SK-N-SH treated with all-trans-retinoic acid at 6 μM for 48 hours (cell line): ENCODE data around the gene TOB2.

Experiments
- ATAC-seq: fragments of 200-7000 bp; cut with Tn5 transposase; 3 replicates; pipeline ENCODE4 v1.9.1; 2020; ENCODE audit warnings: mild to moderate bottlenecking, moderate library complexity
- ARNTL ChIP-seq: fragments of 450-650 bp; formaldehyde crosslinking; IDR thresholded peaks from 2 replicates; pipeline ENCODE4 v1.5.0; 2020; ENCODE audit warnings: low read depth, mild to moderate bottlenecking, moderate library complexity, borderline replicate concordance
- BACH2 ChIP-seq: fragments of 250-450 bp; sonication (Bioruptor Pico); IDR thresholded peaks from 2 replicates; pipeline ENCODE4 v1.9.0; 2021; ENCODE audit warnings: mild to moderate bottlenecking, borderline replicate concordance
- CREB5 ChIP-seq: fragments of 250-450 bp; sonication (Bioruptor Pico); IDR thresholded peaks from 2 replicates; pipeline ENCODE4 v1.5.1; 2020; ENCODE audit warnings: low read depth, mild to moderate bottlenecking, moderate library complexity
- CSDC2 ChIP-seq: fragments of 250-450 bp; sonication (Bioruptor Pico); IDR thresholded peaks from 2 replicates; pipeline ENCODE4 v1.5.0; 2020; ENCODE audit warnings: mild to moderate bottlenecking, moderate library complexity
- CSRNP3 ChIP-seq: fragments of 250-450 bp; sonication (Bioruptor Pico); IDR thresholded peaks from 2 replicates; pipeline ENCODE4 v1.5.1; 2021; ENCODE audit warnings: mild to moderate bottlenecking, moderate library complexity
- ESRRG ChIP-seq: fragments of 250-450 bp; sonication (Bioruptor Pico); IDR thresholded peaks from 2 replicates; pipeline ENCODE4 v1.6.1; 2021; ENCODE audit warnings: mild to moderate bottlenecking
- GLIS3 ChIP-seq: fragments of 250-450 bp; sonication (Bioruptor Pico); IDR thresholded peaks from 2 replicates; pipeline ENCODE4 v1.5.0; 2020; ENCODE audit warnings: mild to moderate bottlenecking, moderate library complexity
- ISL1 ChIP-seq: fragments of 250-450 bp; sonication (Bioruptor Pico); IDR thresholded peaks from 2 replicates; pipeline ENCODE4 v2.1.2; 2022; ENCODE audit warnings: mild to moderate bottlenecking, moderate library complexity
- OSR1 ChIP-seq: fragments of 250-450 bp; sonication (Bioruptor Pico); IDR thresholded peaks from 2 replicates; pipeline ENCODE4 v1.8.0; 2022; ENCODE audit warnings: moderate library complexity, mild to moderate bottlenecking, inconsistent platforms
- PATZ1 ChIP-seq: fragments of 250-450 bp; sonication (Bioruptor Pico); IDR thresholded peaks from 2 replicates; pipeline ENCODE4 v1.8.0; 2020; ENCODE audit warnings: mild to moderate bottlenecking, moderate library complexity, borderline replicate concordance
- POU6F1 ChIP-seq: fragments of 250-450 bp; sonication (Bioruptor Pico); IDR thresholded peaks from 2 replicates; pipeline ENCODE4 v1.8.0; 2021; ENCODE audit warnings: low read depth, mild to moderate bottlenecking, moderate library complexity, borderline replicate concordance
- PPARA ChIP-seq: fragments of 250-450 bp; sonication (Bioruptor Pico); IDR thresholded peaks from 2 replicates; pipeline ENCODE4 v1.5.0; 2020; ENCODE audit warnings: mild to moderate bottlenecking, borderline replicate concordance
- RARB ChIP-seq: fragments of 250-450 bp; sonication (Bioruptor Pico); IDR thresholded peaks from 2 replicates; pipeline ENCODE4 v1.8.0; 2021; ENCODE audit warnings: mild to moderate bottlenecking, moderate library complexity
- SNAI2 ChIP-seq: fragments of 250-450 bp; sonication (Bioruptor Pico); IDR thresholded peaks from 2 replicates; pipeline ENCODE4 v1.5.0; 2020; ENCODE audit warnings: mild to moderate bottlenecking, moderate library complexity
- TCF4 ChIP-seq: fragments of 250-450 bp; sonication (Bioruptor Pico); IDR thresholded peaks from 2 replicates; pipeline ENCODE4 v1.8.0; 2021; ENCODE audit warnings: mild to moderate bottlenecking, moderate library complexity, borderline replicate concordance
- TOX ChIP-seq: fragments of 250-450 bp; sonication (Bioruptor Pico); IDR thresholded peaks from 2 replicates; pipeline ENCODE4 v1.8.0; 2021; ENCODE audit warnings: mild to moderate bottlenecking, moderate library complexity, borderline replicate concordance
- TSHZ2 ChIP-seq: fragments of 250-450 bp; sonication (Bioruptor Pico); IDR thresholded peaks from 2 replicates; pipeline ENCODE4 v1.5.0; 2020; ENCODE audit warnings: mild to moderate bottlenecking, moderate library complexity
- ZC3H10 ChIP-seq: fragments of 250-450 bp; sonication (Bioruptor Pico); IDR thresholded peaks from 2 replicates; pipeline ENCODE4 v1.5.1; 2021; ENCODE audit warnings: mild to moderate bottlenecking, moderate library complexity
- ZFP3 ChIP-seq: fragments of 250-450 bp; sonication (Bioruptor Pico); IDR thresholded peaks from 2 replicates; pipeline ENCODE4 v1.5.0; 2020; ENCODE audit warnings: mild to moderate bottlenecking, moderate library complexity
- ZFP30 ChIP-seq: fragments of 450-650 bp; formaldehyde crosslinking; IDR thresholded peaks from 2 replicates; pipeline ENCODE4 v1.5.0; 2022; ENCODE audit warnings: mild to moderate bottlenecking, moderate library complexity
- ZNF565 ChIP-seq: fragments of 450-650 bp; formaldehyde crosslinking; conservative IDR thresholded peaks from 2 replicates; pipeline ENCODE4 v1.5.0; 2020; ENCODE audit warnings: low read depth, mild to moderate bottlenecking, moderate library complexity
- ZNF8 ChIP-seq: fragments of 450-650 bp; formaldehyde crosslinking; IDR thresholded peaks from 2 replicates; pipeline ENCODE4 v1.5.0; 2020; ENCODE audit warnings: mild to moderate bottlenecking, moderate library complexity

Gene TOB2

DNA sequence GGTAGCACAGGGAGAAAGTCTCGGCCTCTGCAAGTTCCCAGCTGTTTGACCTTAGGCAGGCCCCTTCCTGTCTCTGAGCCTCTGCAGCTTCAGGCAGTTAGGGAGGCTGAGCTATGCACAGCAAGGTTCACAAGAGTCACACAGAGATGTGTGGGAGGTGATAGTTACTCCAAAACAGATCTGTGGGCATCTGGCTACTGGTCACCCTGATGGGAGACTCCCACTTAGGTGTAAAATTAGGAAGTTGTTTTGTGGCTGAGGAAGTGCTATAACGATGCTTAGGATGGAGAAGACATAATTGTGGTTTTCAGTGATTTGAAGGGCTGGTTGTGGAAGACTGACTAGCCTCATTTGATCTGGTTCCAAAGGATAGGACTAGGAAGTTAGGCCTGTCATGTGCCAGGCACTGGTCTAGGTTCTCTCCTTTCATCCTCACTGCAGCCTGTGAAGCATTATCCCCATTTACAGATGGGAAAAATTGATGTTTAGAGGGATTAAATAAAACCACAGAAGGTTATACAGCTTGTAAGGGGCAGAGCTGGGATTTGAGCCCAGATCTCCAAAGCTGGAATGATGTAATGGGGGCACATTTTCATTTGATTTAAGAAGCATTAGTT lies 35.8 kb upstream of the TOB2 start:
- no peak for ATAC-seq

GRCh38 chr22:41481925-41482318 lies 35.3 kb upstream of the TOB2 start:
- no peak for ATAC-seq
- TF ChIP-seq OSR1 (no peak), ZFP30 (no peak), ARNTL (CRISPR knock-in tag) (no peak), POU6F1 (CRISPR knock-in tag) (no peak), TCF4 (CRISPR knock-in tag) (no peak), PPARA (CRISPR knock-in tag) (no peak), PATZ1 (no peak), TOX (CRISPR knock-in tag) (no peak), RARB (no peak), ZNF565 (no peak), CREB5 (CRISPR knock-in tag) (no peak), ZNF8 (CRISPR knock-in tag) (no peak), ZC3H10 (CRISPR knock-in tag) (no peak), ESRRG (CRISPR knock-in tag) (no peak), SNAI2 (CRISPR knock-in tag) (no peak), ZFP3 (CRISPR knock-in tag) (no peak)

More for the DNA sequence above, 35.8 kb upstream of the TOB2 start:
- no peak for TF ChIP-seq BACH2 (CRISPR knock-in tag)
- TF ChIP-seq ZFP3 (CRISPR knock-in tag) = no peak
- no peak for TF ChIP-seq PATZ1

DNA sequence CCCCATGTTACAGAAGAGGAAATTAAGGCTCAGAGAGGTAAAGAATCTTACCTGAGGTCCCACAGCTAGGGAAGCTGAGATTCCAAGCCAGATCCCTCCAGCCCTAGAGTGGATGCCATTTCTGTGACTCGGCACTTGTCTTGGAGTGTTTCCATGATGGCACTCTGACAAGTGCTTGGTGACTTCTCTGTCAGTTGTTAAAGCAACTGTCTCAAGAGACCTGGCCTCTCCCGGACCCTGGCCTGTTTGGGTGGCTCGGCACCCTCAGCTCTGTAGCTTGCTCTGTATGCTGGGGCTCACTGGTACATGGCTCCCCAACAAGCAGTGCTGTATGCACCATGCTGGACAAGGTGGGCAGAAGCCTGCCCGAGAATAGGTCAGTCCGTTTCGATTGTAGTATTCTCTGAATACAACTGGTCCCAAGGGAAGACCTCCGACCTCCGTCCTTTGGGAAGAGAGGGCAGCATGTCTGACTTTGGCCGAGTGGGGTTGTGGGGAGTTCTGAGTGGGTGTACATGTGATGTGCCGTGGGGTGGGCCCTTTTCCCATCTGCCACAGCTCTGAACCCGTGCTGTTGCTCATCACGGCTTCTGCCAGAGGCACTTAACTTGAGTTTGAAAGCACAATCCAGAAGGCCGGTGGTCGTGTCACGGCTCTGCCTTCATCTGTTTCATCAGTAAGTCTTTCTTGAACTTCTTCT lies 34.7 kb upstream of the TOB2 start:
- ATAC-seq = no peak
- TF ChIP-seq ISL1 (CRISPR knock-in tag) (no peak), CSRNP3 (CRISPR knock-in tag) (no peak), ZC3H10 (CRISPR knock-in tag) (no peak), TSHZ2 (CRISPR knock-in tag) (no peak), POU6F1 (CRISPR knock-in tag) (no peak), BACH2 (CRISPR knock-in tag) (no peak), PATZ1 (no peak), TOX (CRISPR knock-in tag) (no peak), ZNF8 (CRISPR knock-in tag) (no peak), RARB (no peak), ESRRG (CRISPR knock-in tag) (no peak), SNAI2 (CRISPR knock-in tag) (no peak), CSDC2 (no peak), GLIS3 (CRISPR knock-in tag) (no peak), ZFP3 (CRISPR knock-in tag) (no peak)
